ENCODE measurements around the gene VSIG8. TPM values are rescaled to one million over a fixed set of nuclear protein-coding genes. Genes with fewer than 3 reads are reported as not detected.

The VSIG8 gene
- total RNA-seq, 4 donors from 2014 or later, result 18.1 to 62.2 (median 25.7) TPM

DNA sequence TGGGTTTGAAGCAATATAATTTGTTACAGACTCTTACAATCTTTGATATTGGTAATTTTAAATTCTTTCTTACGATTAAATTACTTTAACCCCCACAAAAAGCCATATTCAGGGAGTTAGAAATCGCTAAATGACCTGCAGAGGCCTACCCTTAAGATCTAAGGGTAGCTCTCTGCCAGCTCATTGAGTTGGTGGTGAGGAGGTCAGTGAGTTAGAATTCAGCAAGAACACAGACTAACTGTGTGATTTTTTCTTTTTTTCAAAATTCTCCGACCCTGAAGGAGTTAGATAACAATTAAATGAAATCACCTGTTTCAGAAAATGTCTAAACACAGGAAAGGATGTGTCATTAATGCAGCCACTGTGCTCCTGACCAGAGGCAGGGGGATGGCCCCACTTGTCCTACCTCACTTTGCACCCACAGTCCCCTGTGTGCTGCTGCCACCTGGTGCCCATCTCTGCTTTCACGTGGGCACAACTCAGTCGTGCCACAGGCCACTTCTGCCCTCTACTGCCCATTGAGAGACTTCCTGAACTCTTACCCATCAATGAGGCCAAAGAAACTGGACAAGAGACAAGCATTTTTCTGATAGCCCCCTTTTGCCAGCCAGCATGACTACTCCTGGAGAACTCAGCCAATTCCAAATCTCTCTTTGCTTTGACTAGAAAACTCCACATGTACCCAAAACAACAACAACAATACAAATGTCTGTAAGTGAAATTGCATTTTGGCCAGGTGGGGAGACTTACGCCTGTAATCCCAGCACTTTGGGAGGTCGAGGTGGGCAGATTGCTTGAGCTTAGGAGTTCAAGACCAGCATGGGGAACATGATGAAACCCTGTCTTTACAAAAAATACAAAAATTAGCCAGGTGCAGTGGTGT lies 29.1 kb upstream of the VSIG8 start:
- peak in 1 of 2 donors; percentile 82 for DNase-seq (ENCODE audit: low spot score in 2 of 2)
- no peak for TF ChIP-seq EP300 (IDR thresholded peaks at IDR 0.05)
- TF ChIP-seq CTCF (IDR thresholded peaks at IDR 0.05), result peak; percentile 90 to 97
- TF ChIP-seq POLR2AphosphoS5 (IDR thresholded peaks at IDR 0.05), result peak in 2 of 3 donors; percentile 25 to 30
- no peaks in the 10 kb centered on the region for H3K27me3 ChIP-seq
- 45% methylated on average over 7 of the region's 7 CpGs for WGBS
- no peak overlapping the region for H3K27ac ChIP-seq
- peaks cover 13% of the 10 kb centered on the region for H3K4me1 ChIP-seq
- no peaks in the 10 kb centered on the region for H3K36me3 ChIP-seq
- no peak overlapping the region for H3K4me3 ChIP-seq
- no peaks in the 10 kb centered on the region for H3K9me3 ChIP-seq

DNA sequence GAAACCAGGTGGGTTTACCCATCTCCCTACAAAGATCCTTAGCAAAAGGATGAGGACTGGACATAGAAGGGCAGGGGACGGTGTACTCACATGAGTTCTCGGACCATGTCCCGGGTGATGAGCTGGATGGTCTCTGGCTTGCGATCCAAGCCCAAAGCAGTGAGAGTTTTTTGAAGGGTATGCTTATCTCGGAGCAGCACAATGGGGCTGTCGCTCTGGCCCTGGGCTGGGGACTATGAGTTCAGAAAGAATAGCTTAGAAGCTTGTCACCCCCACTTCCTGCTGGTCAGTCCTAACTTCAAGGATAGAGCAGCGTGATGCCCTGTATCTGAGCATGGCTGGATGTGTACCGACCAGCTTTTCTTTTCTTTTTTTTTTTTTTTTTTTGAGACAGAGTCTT lies 27.9 kb upstream of the VSIG8 start:
- Histone ChIP-seq H3K4me1 (peaks cover 11% of the 10 kb centered on the region), H3K27me3 (no peaks in the 10 kb centered on the region), H3K36me3 (no peaks in the 10 kb centered on the region), H3K9me3 (no peaks in the 10 kb centered on the region), H3K27ac (no peak overlapping the region), H3K4me3 (no peak overlapping the region)
- WGBS, result 77% methylated on average over 8 of the region's 8 CpGs
- TF ChIP-seq CTCF (IDR thresholded peaks at IDR 0.05) (no peak), EP300 (IDR thresholded peaks at IDR 0.05) (no peak), POLR2AphosphoS5 (IDR thresholded peaks at IDR 0.05) (no peak), POLR2A (IDR thresholded peaks at IDR 0.05) (no peak)
- DNase-seq (ENCODE audit: low spot score in 2 of 2), result no peak

GRCh38 chr1:159889821-159890252 lies 27.4 kb upstream of the VSIG8 start:
- no peak overlapping the region for H3K4me3 ChIP-seq
- H3K36me3 ChIP-seq, result no peaks in the 10 kb centered on the region
- H3K9me3 ChIP-seq, result no peaks in the 10 kb centered on the region
- H3K4me1 ChIP-seq, result peaks cover 11% of the 10 kb centered on the region
- H3K27ac ChIP-seq, result no peak overlapping the region
- no peak for DNase-seq (ENCODE audit: low spot score in 2 of 2)
- 25% methylated on average over 2 of the region's 2 CpGs for WGBS
- TF ChIP-seq CTCF (IDR thresholded peaks at IDR 0.05) (no peak), EP300 (IDR thresholded peaks at IDR 0.05) (no peak), POLR2AphosphoS5 (IDR thresholded peaks at IDR 0.05) (no peak), POLR2A (IDR thresholded peaks at IDR 0.05) (no peak)
- H3K27me3 ChIP-seq, result no peaks in the 10 kb centered on the region

- TF ChIP-seq CTCF (IDR thresholded peaks at IDR 0.05), result no peak
- no peak for TF ChIP-seq EP300 (IDR thresholded peaks at IDR 0.05)
- no peak for TF ChIP-seq POLR2A (IDR thresholded peaks at IDR 0.05)
- TF ChIP-seq POLR2AphosphoS5 (IDR thresholded peaks at IDR 0.05), result no peak
- no peaks in the 10 kb centered on the region for H3K9me3 ChIP-seq
- WGBS, result 81% methylated on average over 4 of the region's 4 CpGs
- H3K27ac ChIP-seq, result no peak overlapping the region
- H3K36me3 ChIP-seq, result no peaks in the 10 kb centered on the region
- no peak for DNase-seq (ENCODE audit: low spot score in 2 of 2)
- no peak overlapping the region for H3K4me3 ChIP-seq
- H3K4me1 ChIP-seq, result peaks cover 11% of the 10 kb centered on the region
- no peaks in the 10 kb centered on the region for H3K27me3 ChIP-seq
These were observed 26.7 kb upstream of the VSIG8 start for GRCh38 chr1:159889202-159889601.

- Histone ChIP-seq H3K4me3 (no peak overlapping the region), H3K36me3 (no peaks in the 10 kb centered on the region), H3K4me1 (peaks cover 16% of the 10 kb centered on the region), H3K27me3 (no peaks in the 10 kb centered on the region), H3K9me3 (no peaks in the 10 kb centered on the region), H3K27ac (no peak overlapping the region)
- WGBS, result 70% methylated on average over 8 of the region's 8 CpGs
- TF ChIP-seq CTCF (IDR thresholded peaks at IDR 0.05) (no peak), POLR2AphosphoS5 (IDR thresholded peaks at IDR 0.05) (no peak), POLR2A (IDR thresholded peaks at IDR 0.05) (no peak), EP300 (IDR thresholded peaks at IDR 0.05) (no peak)
- no peak for DNase-seq (ENCODE audit: low spot score in 2 of 2)
These were observed 21.8 kb upstream of the VSIG8 start for GRCh38 chr1:159884296-159884695.

All from suprapubic skin (tissue), 4 donors.